H1 (cell line): ENCODE data around the gene DOC2A. TPM values are rescaled to one million over a fixed set of nuclear protein-coding genes. Genes with fewer than 3 reads are reported as not detected.

Experiments
- CTCF ChIA-PET: fragments of 300-600 bp; sonication (Branson Sonifier 250); formaldehyde crosslinking; loops from one replicate; lab custom pipeline; 2021; ENCODE audit not compliant: partially characterized antibody; lab: Charles Lee
- POLR2A ChIA-PET: fragments of 300-600 bp; sonication (Branson Sonifier 250); formaldehyde crosslinking; loops from one replicate; lab custom pipeline; 2021; ENCODE audit warnings: inconsistent platforms; ENCODE audit not compliant: partially characterized antibody; lab: Charles Lee
- DNase-seq, 2 experiments: peaks; one replicate each; pipeline versions ENCODE4 v3.0.0 to v3.0.0-alpha.2; 2010 to 2022; ENCODE audit warnings: low spot score in 2 of 2, low read depth in 1 of 2, mixed read lengths in 1 of 2
- FAIRE-seq: peaks from 2 replicates; lab custom pipeline; 2011; peaks lifted over from hg19 to GRCh38; lab: Jason Lieb, UNC
- H2AFZ ChIP-seq: 2 replicates; pipeline ENCODE4 v1.8.1; 2012; ENCODE audit warnings: low read length, inconsistent platforms
- H2AK5ac ChIP-seq: 2 replicates; pipeline ENCODE4 v1.6.1; 2013; ENCODE audit warnings: low read depth, low read length
- H2BK120ac ChIP-seq: replicated peaks from 2 replicates; pipeline ENCODE3; 2013; ENCODE audit warnings: low read depth, low read length, inconsistent platforms
- H2BK12ac ChIP-seq: 2 replicates; pipeline ENCODE4 v1.6.1; 2013; ENCODE audit warnings: low read depth, low read length
- H2BK15ac ChIP-seq: 2 replicates; pipeline ENCODE4 v1.6.1; 2013; ENCODE audit warnings: low read length
- H2BK20ac ChIP-seq: 2 replicates; pipeline ENCODE4 v1.6.1; 2013; ENCODE audit warnings: low read length
- H2BK5ac ChIP-seq: 2 replicates; pipeline ENCODE4 v1.6.1; 2013; ENCODE audit warnings: low read depth, low read length
- H3K14ac ChIP-seq: 2 replicates; pipeline ENCODE4 v1.6.1; 2013; ENCODE audit warnings: inconsistent platforms; ENCODE audit not compliant: insufficient read length
- H3K18ac ChIP-seq: 2 replicates; pipeline ENCODE4 v1.6.1; 2013; ENCODE audit warnings: low read length; ENCODE audit errors: extremely low read depth
- H3K23ac ChIP-seq: 2 replicates; pipeline ENCODE4 v1.6.1; 2013; ENCODE audit warnings: inconsistent platforms; ENCODE audit not compliant: insufficient read length
- H3K23me2 ChIP-seq: 2 replicates; pipeline ENCODE4 v1.6.1; 2013; ENCODE audit warnings: low read depth, low read length
- H3K27ac ChIP-seq: 2 replicates; pipeline ENCODE4 v1.6.1; 2011; ENCODE audit warnings: low read depth, low read length, inconsistent platforms
- H3K27me3 ChIP-seq, 4 experiments: replicated peaks in 1 of 4; 1 replicate in 1 of 4; 2 replicates in 3 of 4; pipeline versions ENCODE4 v1.6.1 to v1.8.1; 2011 to 2013; ENCODE audit warnings: low read length in 3 of 4, mild to moderate bottlenecking in 3 of 4, inconsistent platforms in 2 of 4, mixed read lengths in 2 of 4, moderate library complexity in 1 of 4; ENCODE audit not compliant: control insufficient read depth in 3 of 4, insufficient read depth in 3 of 4; ENCODE audit errors: extremely low read depth in 1 of 4
- H3K36me3 ChIP-seq, 4 experiments: 2 replicates each; pipeline versions ENCODE4 v1.6.1 to v1.8.1; 2011 to 2013; ENCODE audit warnings: mild to moderate bottlenecking in 4 of 4, low read length in 3 of 4, moderate library complexity in 2 of 4, control low read depth in 1 of 4, inconsistent platforms in 1 of 4; ENCODE audit not compliant: insufficient read depth in 4 of 4, control insufficient read depth in 2 of 4
- H3K4ac ChIP-seq: replicated peaks from 2 replicates; pipeline ENCODE3; 2013; ENCODE audit warnings: low read length, low read depth, mixed read lengths, inconsistent platforms; ENCODE audit not compliant: insufficient read length
- H3K4me1 ChIP-seq, 4 experiments: replicated peaks in 1 of 4; 1 replicate in 1 of 4; 2 replicates in 3 of 4; pipeline versions ENCODE4 v1.6.1 to v1.8.1; 2011 to 2013; ENCODE audit warnings: low read length in 3 of 4, inconsistent platforms in 2 of 4, mixed read lengths in 1 of 4; ENCODE audit not compliant: insufficient read depth in 4 of 4, control insufficient read depth in 3 of 4
- H3K4me2 ChIP-seq, 2 experiments: 2 replicates each; pipeline versions ENCODE4 v1.6.1 to v1.8.1; 2011 to 2013; ENCODE audit warnings: low read depth in 2 of 2, low read length in 2 of 2, control low read depth in 1 of 2, inconsistent platforms in 1 of 2, mild to moderate bottlenecking in 1 of 2; ENCODE audit not compliant: insufficient read depth in 1 of 2
- H3K4me3 ChIP-seq, 4 experiments: fragments of 200-600, 300-600 bp in 1 of 4; sonication (generic), shearing (Covaris generic), sonication (Bioruptor Twin) in 1 of 4; 2 replicates each; pipeline versions ENCODE4 v1.5.1 to v1.8.1; 2011 to 2016; ENCODE audit warnings: low read length in 4 of 4, low read depth in 3 of 4, control low read depth in 2 of 4, inconsistent platforms in 2 of 4, mild to moderate bottlenecking in 2 of 4, mixed read lengths in 1 of 4, moderate library complexity in 1 of 4; ENCODE audit not compliant: insufficient read depth in 2 of 4; ENCODE audit errors: extremely low read depth in 1 of 4
- H3K56ac ChIP-seq: replicated peaks from 2 replicates; pipeline ENCODE3; 2013; ENCODE audit warnings: low read depth, mild to moderate bottlenecking, mixed read lengths, low read length, inconsistent platforms; ENCODE audit not compliant: insufficient read length
- H3K79me1 ChIP-seq: 2 replicates; pipeline ENCODE4 v1.6.1; 2013; ENCODE audit warnings: low read depth, low read length, control low read depth
- H3K79me2 ChIP-seq, 2 experiments: 2 replicates each; pipeline versions ENCODE4 v1.6.1 to v1.8.1; 2012 to 2013; ENCODE audit warnings: low read length in 2 of 2, mild to moderate bottlenecking in 2 of 2, inconsistent platforms in 1 of 2; ENCODE audit not compliant: insufficient read depth in 2 of 2, control insufficient read depth in 1 of 2
- H3K9ac ChIP-seq, 4 experiments: replicated peaks in 1 of 4; 1 replicate in 1 of 4; 2 replicates in 3 of 4; pipeline versions ENCODE4 v1.6.1 to v1.8.1; 2011 to 2013; ENCODE audit warnings: low read depth in 3 of 4, low read length in 3 of 4, control low read depth in 2 of 4, mild to moderate bottlenecking in 2 of 4, moderate library complexity in 2 of 4, inconsistent platforms in 1 of 4; ENCODE audit errors: extremely low read depth in 1 of 4
- H3K9me3 ChIP-seq, 2 experiments: 2 replicates each; pipeline versions ENCODE4 v1.6.1 to v1.8.1; 2012 to 2013; ENCODE audit warnings: mild to moderate bottlenecking in 2 of 2, moderate library complexity in 2 of 2, control low read depth in 1 of 2, inconsistent platforms in 1 of 2, low read depth in 1 of 2, low read length in 1 of 2, mixed read lengths in 1 of 2; ENCODE audit not compliant: insufficient read depth in 2 of 2
- H4K20me1 ChIP-seq, 2 experiments: replicated peaks in 1 of 2; 2 replicates each; pipeline versions ENCODE3 to v1.8.1; 2011 to 2013; ENCODE audit warnings: inconsistent platforms in 2 of 2, low read length in 2 of 2, mild to moderate bottlenecking in 1 of 2; ENCODE audit not compliant: insufficient read depth in 2 of 2, control insufficient read depth in 1 of 2
- H4K5ac ChIP-seq: 2 replicates; pipeline ENCODE4 v1.6.1; 2013; ENCODE audit warnings: low read length, low read depth, mixed read lengths, inconsistent platforms; ENCODE audit not compliant: insufficient read length
- H4K8ac ChIP-seq: 2 replicates; pipeline ENCODE4 v1.8.0; 2013; ENCODE audit warnings: mild to moderate bottlenecking, moderate library complexity, low read length, inconsistent platforms; ENCODE audit not compliant: insufficient read depth; ENCODE audit errors: extremely low read depth
- H4K91ac ChIP-seq: replicated peaks from 2 replicates; pipeline ENCODE3; 2013; ENCODE audit warnings: low read length, mixed read lengths, inconsistent platforms; ENCODE audit not compliant: insufficient read length
- POLR2A ChIP-seq, 2 experiments: IDR thresholded peaks; 1 replicate in 1 of 2; 2 replicates in 1 of 2; pipeline ENCODE4 v1.6.1; 2011; ENCODE audit warnings: low read depth in 2 of 2, low read length in 2 of 2, mild to moderate bottlenecking in 2 of 2; ENCODE audit errors: control extremely low read depth in 1 of 2
- POLR2AphosphoS5 ChIP-seq: IDR thresholded peaks from 2 replicates; pipeline ENCODE4 v1.6.1; 2011; ENCODE audit warnings: low read depth, low read length
- RBBP5 ChIP-seq: IDR thresholded peaks from 2 replicates; pipeline ENCODE4 v1.7.1; 2012; ENCODE audit warnings: low read depth, mild to moderate bottlenecking, inconsistent platforms, low read length, moderate library complexity, borderline replicate concordance
- SP4 ChIP-seq: IDR thresholded peaks from 2 replicates; pipeline ENCODE4 v1.6.1; 2012; ENCODE audit warnings: low read length, inconsistent platforms
- WGBS, 2 experiments: shearing (Covaris generic) in 1 of 2; methylation state at CpG; one replicate each; pipeline versions ENCODE4 v1.1.6 to v1.1.7; 2013 to 2015; ENCODE audit warnings: low lambda C conversion rate in 2 of 2, mixed read lengths in 2 of 2, inconsistent platforms in 1 of 2, low coverage in 1 of 2, missing lambda C conversion rate in 1 of 2; ENCODE audit not compliant: insufficient replicate concordance in 2 of 2, insufficient coverage in 1 of 2, insufficient read length in 1 of 2; ENCODE audit errors: extremely low coverage in 1 of 2, missing lambda C conversion rate in 1 of 2; 5-methylcytosine and 5-hydroxymethylcytosine counted together
- polyA plus RNA-seq, 7 experiments: library from polyadenylated mRNA; depleted of rRNA in 3 of 7; stranded (reverse) in 5 of 7; unstranded in 2 of 7; fragments of >200 nt in 5 of 7; fragments of 200-250 nt in 2 of 7; gene quantifications; 1 replicate in 5 of 7; 2 replicates in 1 of 7; 4 replicates in 1 of 7; pipeline versions ENCODE4 v1.2.1 to v1.2.3, GENCODE V29; 2011 to 2013; ENCODE audit warnings: missing spikeins in 2 of 7, mixed read lengths in 2 of 7
- total RNA-seq: library from RNA; stranded (reverse); fragmentation: NEBNext Ultra II Directional; extraction: Animal tissue kit (Norgen Biotek cat#: 25700); gene quantifications from 2 replicates; pipeline ENCODE4 v1.2.1, GENCODE V29; 2021

The DOC2A gene
- total and polyA plus RNA-seq, 2 of the 8 experiments (the other 6 are each of a cell fraction or from before 2014, with no cell fraction given), result 13.9 to 20.7 TPM

GRCh38 chr16:29984764-29985147, 26.1 kb downstream of the DOC2A start:
- Histone ChIP-seq H3K36me3 (peaks cover 14 to 72% (median 57%) of the 10 kb centered on the region in 4 experiments), H3K14ac (no peak overlapping the region)
- TF ChIP-seq RBBP5, result no peak
- TF ChIP-seq POLR2AphosphoS5, result no peak
- TF ChIP-seq SP4, result no peak
- no peak for TF ChIP-seq POLR2A (IDR thresholded peaks at IDR 0.05; ENCODE audit: control extremely low read depth in 1 of 2, low read depth in 2 of 2, low read length in 2 of 2)

More at GRCh38 chr16:29984764-29985147, 26.1 kb downstream of the DOC2A start:
- Histone ChIP-seq H2BK12ac (no peak overlapping the region), H3K23me2 (no peaks in the 10 kb centered on the region), H3K9ac (no peak overlapping the region), H3K4me2 (no peak overlapping the region), H3K79me2 (no peaks in the 10 kb centered on the region), H2BK20ac (no peak overlapping the region), H2AK5ac (no peak overlapping the region), H3K4me1 (no peaks in the 10 kb centered on the region), H2AFZ (no peak overlapping the region), H3K27ac (no peak overlapping the region), H2BK15ac (no peak overlapping the region), H4K20me1 (no peaks in the 10 kb centered on the region), H4K5ac (no peak overlapping the region), H2BK5ac (no peak overlapping the region), H4K91ac (no peak overlapping the region), H4K8ac (no peak overlapping the region), H3K4ac (no peak overlapping the region), H3K4me3 (no peak overlapping the region), H3K18ac (no peak overlapping the region), H2BK120ac (no peak overlapping the region), H3K9me3 (no peaks in the 10 kb centered on the region), H3K79me1 (no peaks in the 10 kb centered on the region), H3K56ac (no peak overlapping the region), H3K27me3 (no peaks in the 10 kb centered on the region), H3K23ac (no peak overlapping the region)
- DNase-seq (no peak), FAIRE-seq (no peak)
- WGBS, 2 experiments, result 91% methylated on average over 5 of the region's 5 CpGs; no CpG with 5 or more reads in 1 of the 2 experiments
- ChIA-PET POLR2A (interaction anchor here (1.0 to 2.7 kb wide), 5 partner anchors 8 to 84 kb away, joined by 3 to 14 read pairs (median 4); partner anchors contain the start of gene TAOK2), CTCF (interaction anchor here (0.9 to 1.8 kb wide), 3 partner anchors 10 to 37 kb away, joined by 3 to 7 read pairs (median 7); no protein-coding TSS in a partner anchor)
